ENCODE results near the gene PTPN13.
A peak's percentile ranks its signal among the peaks of the same experiment; 100 is the strongest.

The PTPN13 gene

GRCh38 chr4:86678796-86679195 lies 84.7 kb downstream of the PTPN13 start:
- POLR2A ChIA-PET = no interaction called here
- CTCF ChIA-PET = no interaction called here
- TF ChIP-seq YY2 (tag by site-specific recombination; IDR thresholded peaks at IDR 0.05) (no peak), ZFP69B (tag by site-specific recombination; IDR thresholded peaks at IDR 0.05) (no peak), ATF2 (tag by site-specific recombination; IDR thresholded peaks at IDR 0.05; ENCODE audit: low read depth) (no peak), ZNF555 (tag by site-specific recombination; conservative IDR thresholded peaks at IDR 0.05) (no peak), ZNF621 (tag by site-specific recombination; IDR thresholded peaks at IDR 0.05) (no peak), ZNF561 (tag by site-specific recombination; IDR thresholded peaks at IDR 0.05; ENCODE audit: borderline replicate concordance) (no peak), ZNF354C (tag by site-specific recombination; IDR thresholded peaks at IDR 0.05; ENCODE audit: borderline replicate concordance, low read depth) (no peak), ZNF184 (tag by site-specific recombination; IDR thresholded peaks at IDR 0.05) (no peak)
- peaks cover 0 to under 1% of the 10 kb centered on the region in 2 experiments; a peak in 1 of 3 replicates for H3K36me3 ChIP-seq (ENCODE audit: control insufficient read depth in 2 of 2, insufficient read depth in 1 of 2, low read length in 2 of 2)
- no peaks in the 10 kb centered on the region for H3K9me3 ChIP-seq (ENCODE audit: control insufficient read depth, insufficient read depth, low read depth, low read length)
- H3K4me3 ChIP-seq (ENCODE audit: low read depth, low read length) = no peak overlapping the region
- H3K4me1 ChIP-seq (ENCODE audit: control insufficient read depth, insufficient read depth, low read length) = no peaks in the 10 kb centered on the region
- H3K27ac ChIP-seq (ENCODE audit: extremely low read depth, low read depth, low read length) = no peak overlapping the region

GRCh38 chr4:86679441-86679840 lies 85.3 kb downstream of the PTPN13 start:
- ChIA-PET CTCF (interaction anchor here (0.7 kb wide), 1 partner anchor 22 kb away, joined by 3 read pairs; no protein-coding TSS in a partner anchor), POLR2A (no interaction called here)
- H3K9me3 ChIP-seq (ENCODE audit: control insufficient read depth, insufficient read depth, low read depth, low read length) = no peaks in the 10 kb centered on the region
- no peaks in the 10 kb centered on the region; the same call in 1 of the 2 replicates for H3K4me1 ChIP-seq (ENCODE audit: control insufficient read depth, insufficient read depth, low read length)
- TF ChIP-seq ZNF701 (tag by site-specific recombination; IDR thresholded peaks at IDR 0.05) (no peak), ZFP69B (tag by site-specific recombination; IDR thresholded peaks at IDR 0.05) (no peak), ZNF544 (tag by site-specific recombination; IDR thresholded peaks at IDR 0.05) (no peak), SALL2 (tag by site-specific recombination; IDR thresholded peaks at IDR 0.05; ENCODE audit: borderline replicate concordance) (no peak), PRDM4 (tag by site-specific recombination; IDR thresholded peaks at IDR 0.05) (no peak), ZBTB8A (tag by site-specific recombination; IDR thresholded peaks at IDR 0.05) (no peak), ZBTB1 (tag by site-specific recombination; IDR thresholded peaks at IDR 0.05) (no peak), ZSCAN23 (tag by site-specific recombination; IDR thresholded peaks at IDR 0.05) (no peak), ZBTB17 (tag by site-specific recombination; IDR thresholded peaks at IDR 0.05) (no peak), ZNF626 (tag by site-specific recombination; IDR thresholded peaks at IDR 0.05) (no peak), ZNF654 (tag by site-specific recombination; IDR thresholded peaks at IDR 0.05; ENCODE audit: low read depth) (no peak), ZNF558 (tag by site-specific recombination; IDR thresholded peaks at IDR 0.05) (no peak), ZNF423 (tag by site-specific recombination; IDR thresholded peaks at IDR 0.05) (no peak)
- no peak overlapping the region for H3K4me3 ChIP-seq (ENCODE audit: low read depth, low read length)
- H3K27ac ChIP-seq (ENCODE audit: extremely low read depth, low read depth, low read length) = no peak overlapping the region
- no peaks in the 10 kb centered on the region for H3K36me3 ChIP-seq (ENCODE audit: control insufficient read depth in 2 of 2, insufficient read depth in 1 of 2, low read length in 2 of 2)

GRCh38 chr4:86683167-86683566 lies 89.1 kb downstream of the PTPN13 start:
- no peak overlapping the region for H3K4me3 ChIP-seq (ENCODE audit: low read depth, low read length)
- POLR2A ChIA-PET = no interaction called here
- CTCF ChIA-PET = no interaction called here
- TF ChIP-seq ZNF10 (tag by site-specific recombination; IDR thresholded peaks at IDR 0.05) = 0 out of 2 replicates have a peak, but pooled peaks have one; percentile 13
- TF ChIP-seq ZNF560 (tag by site-specific recombination; IDR thresholded peaks at IDR 0.05; ENCODE audit: borderline replicate concordance) = no peak
- H3K4me1 ChIP-seq (ENCODE audit: control insufficient read depth, insufficient read depth, low read length) = no peaks in the 10 kb centered on the region; the same call in 1 of the 2 replicates
- H3K36me3 ChIP-seq (ENCODE audit: control insufficient read depth in 2 of 2, insufficient read depth in 1 of 2, low read length in 2 of 2) = no peaks in the 10 kb centered on the region
- H3K9me3 ChIP-seq (ENCODE audit: control insufficient read depth, insufficient read depth, low read depth, low read length) = no peaks in the 10 kb centered on the region
- H3K27ac ChIP-seq (ENCODE audit: extremely low read depth, low read depth, low read length) = no peak overlapping the region
